ENCODE data around the gene ARHGAP8.

GRCh38 chr22:44727148-44727547, 25.2 kb upstream of the ARHGAP8 start:
- TF ChIP-seq CTCF (IDR thresholded peaks at IDR 0.05; ENCODE audit: poor library complexity): no peak
- no peak for TF ChIP-seq EZH2 (IDR thresholded peaks at IDR 0.05; ENCODE audit: borderline replicate concordance)

Measured in hepatocyte (in vitro differentiated cells).